Stomach (tissue), 4 donors: ENCODE measurements around the gene EHHADH.
"Not testable (repeated sequence)": the region's sequence is repeated elsewhere in the genome, so short reads cannot be mapped to it uniquely, and the experiment has no call there.

Experiments
- CTCF ChIP-seq, 7 experiments: fragments of 450-650 bp in 4 of 7; fragments of 200-600 bp in 3 of 7; sonication (generic) in 3 of 7; IDR thresholded peaks; one replicate each; pipeline ENCODE4 v1.5.1; 2016 to 2019; ENCODE audit warnings: antibody characterized with exemption in 7 of 7, control low read depth in 2 of 7, mild to moderate bottlenecking in 1 of 7
- POLR2A ChIP-seq, 4 donors: fragments of 450-650 bp; IDR thresholded peaks; one replicate each; pipeline ENCODE4 v1.6.1; 2016; ENCODE audit warnings: antibody characterized with exemption in 4 of 4, control low read depth in 2 of 4, mild to moderate bottlenecking in 1 of 4, moderate library complexity in 1 of 4

GRCh38 chr3:185299918-185300426 lies 46.1 kb upstream of the EHHADH start:
- not testable (repeated sequence) for TF ChIP-seq POLR2A, CTCF (IDR thresholded peaks at IDR 0.05)
